Colonic mucosa (tissue), 4 donors: ENCODE measurements around the gene SLAMF1. TPM values are rescaled to one million over a fixed set of nuclear protein-coding genes. Genes with fewer than 3 reads are reported as not detected.

ENCODE experiments used
- DNase-seq: peaks from one replicate; pipeline ENCODE4 v3.0.0-alpha.2; 2020
- H3K27ac ChIP-seq: fragments of 200-600 bp; one replicate; pipeline ENCODE4 v1.8.0; 2021
- H3K27me3 ChIP-seq: fragments of 200-600 bp; one replicate; pipeline ENCODE4 v1.8.0; 2021
- H3K36me3 ChIP-seq: fragments of 200-600 bp; one replicate; pipeline ENCODE4 v1.8.0; 2021
- H3K4me1 ChIP-seq: fragments of 200-600 bp; one replicate; pipeline ENCODE4 v1.8.0; 2021; ENCODE audit warnings: mild to moderate bottlenecking
- H3K4me3 ChIP-seq: fragments of 200-600 bp; one replicate; pipeline ENCODE4 v1.8.0; 2021
- H3K9ac ChIP-seq, 2 donors: one replicate each; pipeline ENCODE4 v1.7.0; 2013; ENCODE audit warnings: control low read depth in 2 of 2, low read depth in 2 of 2, low read length in 2 of 2
- H3K9me3 ChIP-seq: fragments of 200-600 bp; one replicate; pipeline ENCODE4 v1.8.0; 2021
- CTCF ChIP-seq: fragments of 200-600 bp; IDR thresholded peaks from one replicate; pipeline ENCODE4 v1.8.0; 2022; ENCODE audit warnings: antibody characterized with exemption, mild to moderate bottlenecking
- intact Hi-C: fragments of 100-400 bp; cut with DNase I; formaldehyde crosslinking; loops from one replicate; pipeline ENCODE4 v1.14.1; 2022
- total RNA-seq, 2 donors: library from RNA; stranded (reverse); fragmentation: NEBNext Ultra II Directional in 1 of 2; extraction: Animal tissue kit (Norgen Biotek cat#: 25700) in 1 of 2; gene quantifications; one replicate each; pipeline ENCODE4 v1.2.1, GENCODE V29; 2021
- donor health status: healthy.
- donor health status: DM: no; HTN: no; CAD: no.
- donor health status: DM: no; HTN: no; CAD: no.

The SLAMF1 gene
- total RNA-seq, 2 donors from 2014 or later, result 0.69 to 1.2 TPM

- no peaks in the 10 kb centered on the region for H3K36me3 ChIP-seq
- no peak for TF ChIP-seq CTCF
- H3K9ac ChIP-seq, result no peak overlapping the region
- H3K4me3 ChIP-seq, result no peak overlapping the region
- DNase-seq, result no peak
- no peak overlapping the region for H3K27ac ChIP-seq
- no peaks in the 10 kb centered on the region for H3K9me3 ChIP-seq
- no peaks in the 10 kb centered on the region for H3K4me1 ChIP-seq
- intact Hi-C loops, result no loop called here
- H3K27me3 ChIP-seq, result no peaks in the 10 kb centered on the region
These were observed 27.6 kb upstream of the SLAMF1 start for GRCh38 chr1:160674415-160674814.

GRCh38 chr1:160672789-160673695 is 26.2 kb upstream of the SLAMF1 start:
- H3K27ac ChIP-seq, result no peak overlapping the region
- H3K9me3 ChIP-seq, result no peaks in the 10 kb centered on the region
- no peaks in the 10 kb centered on the region for H3K4me1 ChIP-seq
- no peak overlapping the region for H3K9ac ChIP-seq
- intact Hi-C loops, result no loop called here
- no peak overlapping the region for H3K4me3 ChIP-seq
- no peaks in the 10 kb centered on the region for H3K27me3 ChIP-seq
- no peak for DNase-seq
- no peaks in the 10 kb centered on the region for H3K36me3 ChIP-seq
- no peak for TF ChIP-seq CTCF

- no peaks in the 10 kb centered on the region for H3K4me1 ChIP-seq
These were observed 25.0 kb upstream of the SLAMF1 start for GRCh38 chr1:160671603-160672517.

GRCh38 chr1:160670701-160671100 is 23.9 kb upstream of the SLAMF1 start:
- DNase-seq, result no peak
- no peaks in the 10 kb centered on the region for H3K9me3 ChIP-seq
- H3K4me3 ChIP-seq, result no peak overlapping the region
- no peaks in the 10 kb centered on the region for H3K4me1 ChIP-seq
- no peak overlapping the region for H3K27ac ChIP-seq
- TF ChIP-seq CTCF, result no peak
- H3K27me3 ChIP-seq, result no peaks in the 10 kb centered on the region
- intact Hi-C loops, result no loop called here
- H3K9ac ChIP-seq, result no peak overlapping the region
- H3K36me3 ChIP-seq, result no peaks in the 10 kb centered on the region

More at GRCh38 chr1:160671603-160672517, 25.0 kb upstream of the SLAMF1 start:
- no peak for TF ChIP-seq CTCF
- intact Hi-C loops, result no loop called here
- H3K36me3 ChIP-seq, result no peaks in the 10 kb centered on the region
- no peaks in the 10 kb centered on the region for H3K27me3 ChIP-seq
- no peak for DNase-seq
- H3K9ac ChIP-seq, result no peak overlapping the region
- H3K9me3 ChIP-seq, result no peaks in the 10 kb centered on the region
- H3K4me3 ChIP-seq, result no peak overlapping the region
- no peak overlapping the region for H3K27ac ChIP-seq

DNA sequence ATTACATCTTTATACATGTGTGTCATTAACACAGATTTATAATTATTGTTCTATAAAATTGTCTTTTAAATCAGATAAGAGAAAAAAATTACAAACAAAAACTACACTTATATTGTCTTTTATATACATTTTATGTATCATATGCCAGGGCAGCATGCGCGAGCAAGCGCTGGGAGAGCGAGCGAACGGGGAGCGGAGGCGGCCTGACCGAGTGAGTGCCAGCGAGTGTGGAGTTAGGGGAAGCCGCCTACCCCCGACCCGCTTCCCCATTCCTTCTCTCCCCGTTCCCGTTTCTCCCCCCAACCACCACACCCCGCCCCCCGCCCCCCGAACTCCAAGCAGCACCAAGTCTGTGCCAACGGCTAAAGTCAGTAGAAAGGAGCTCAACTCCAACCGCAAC is 23.0 kb upstream of the SLAMF1 start:
- TF ChIP-seq CTCF, result no peak
- H3K4me1 ChIP-seq, result no peaks in the 10 kb centered on the region
- H3K4me3 ChIP-seq, result no peak overlapping the region
- H3K9ac ChIP-seq, result no peak overlapping the region
- H3K27me3 ChIP-seq, result no peaks in the 10 kb centered on the region
- H3K27ac ChIP-seq, result no peak overlapping the region
- no peaks in the 10 kb centered on the region for H3K9me3 ChIP-seq
- intact Hi-C loops, result no loop called here
- DNase-seq, result no peak
- no peaks in the 10 kb centered on the region for H3K36me3 ChIP-seq
